GM23248 (cell line): ENCODE results near the gene CLEC3B.

Experiments
- EZH2 ChIP-seq: fragments of 200-600 bp; sonication (generic); IDR thresholded peaks from 2 replicates; pipeline ENCODE4 v1.6.1; 2018; ENCODE audit warnings: antibody characterized with exemption, mild to moderate bottlenecking; ENCODE audit not compliant: insufficient read depth, poor library complexity, severe bottlenecking
- EZH2phosphoT487 ChIP-seq: fragments of 200-600 bp; sonication (generic); IDR thresholded peaks from 2 replicates; pipeline ENCODE4 v1.6.1; 2018; ENCODE audit warnings: antibody characterized with exemption, moderate library complexity, mild to moderate bottlenecking, low read depth; ENCODE audit not compliant: insufficient read depth

DNA sequence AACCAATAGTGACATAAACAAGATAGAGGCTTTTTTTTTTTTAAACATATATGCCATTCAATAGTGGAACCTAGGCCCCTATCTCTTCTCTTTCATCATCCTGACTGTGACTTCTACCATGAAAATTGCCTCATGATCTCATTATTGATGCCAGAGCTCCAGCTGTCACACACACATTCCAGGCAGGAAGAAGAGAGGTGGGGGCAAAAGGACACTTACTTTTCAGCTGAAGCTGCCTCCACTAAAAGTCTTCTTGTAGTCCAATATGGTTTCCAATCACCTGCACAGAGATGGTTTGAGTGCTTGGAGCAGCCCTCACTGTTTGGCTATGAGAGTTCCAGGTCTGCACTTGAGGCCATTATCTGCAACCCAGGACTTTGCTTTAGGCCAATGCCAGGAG is 45.0 kb downstream of the CLEC3B start:
- TF ChIP-seq EZH2phosphoT487 (no peak), EZH2 (no peak)
